Measurements from ENCODE around the gene MTR.

Gene MTR

DNA sequence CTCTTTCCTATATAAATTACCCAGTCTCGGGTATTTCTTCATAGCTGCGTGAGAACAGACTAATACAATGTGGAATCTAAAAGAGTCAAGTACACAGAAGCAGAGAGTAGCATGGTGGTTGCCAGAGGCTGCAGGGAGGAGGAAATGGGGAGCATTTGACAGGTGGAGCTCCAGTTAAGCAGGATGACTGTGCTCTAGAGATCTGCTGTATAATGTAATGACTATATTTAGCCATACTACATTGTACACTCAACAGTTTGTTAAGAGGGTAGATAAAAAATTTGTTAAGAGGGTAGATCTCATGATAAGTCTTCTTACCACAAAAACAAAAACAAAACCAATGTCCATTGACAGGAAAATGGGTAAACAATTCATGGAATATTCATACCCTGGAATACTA, 127.1 kb downstream of the MTR start:
- peaks cover 0 to 3% (median 0%) of the 10 kb centered on the region in 4 donors for H3K4me1 ChIP-seq
- intact Hi-C loops (cut with DNase I; ENCODE audit: low total_unique reads): no loop called here
- TF ChIP-seq, protein P1, sequence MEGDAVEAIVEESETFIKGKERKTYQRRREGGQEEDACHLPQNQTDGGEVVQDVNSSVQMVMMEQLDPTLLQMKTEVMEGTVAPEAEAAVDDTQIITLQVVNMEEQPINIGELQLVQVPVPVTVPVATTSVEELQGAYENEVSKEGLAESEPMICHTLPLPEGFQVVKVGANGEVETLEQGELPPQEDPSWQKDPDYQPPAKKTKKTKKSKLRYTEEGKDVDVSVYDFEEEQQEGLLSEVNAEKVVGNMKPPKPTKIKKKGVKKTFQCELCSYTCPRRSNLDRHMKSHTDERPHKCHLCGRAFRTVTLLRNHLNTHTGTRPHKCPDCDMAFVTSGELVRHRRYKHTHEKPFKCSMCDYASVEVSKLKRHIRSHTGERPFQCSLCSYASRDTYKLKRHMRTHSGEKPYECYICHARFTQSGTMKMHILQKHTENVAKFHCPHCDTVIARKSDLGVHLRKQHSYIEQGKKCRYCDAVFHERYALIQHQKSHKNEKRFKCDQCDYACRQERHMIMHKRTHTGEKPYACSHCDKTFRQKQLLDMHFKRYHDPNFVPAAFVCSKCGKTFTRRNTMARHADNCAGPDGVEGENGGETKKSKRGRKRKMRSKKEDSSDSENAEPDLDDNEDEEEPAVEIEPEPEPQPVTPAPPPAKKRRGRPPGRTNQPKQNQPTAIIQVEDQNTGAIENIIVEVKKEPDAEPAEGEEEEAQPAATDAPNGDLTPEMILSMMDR (IDR thresholded peaks at IDR 0.05): no peak
- H3K9me3 ChIP-seq: peaks cover 0 to 8% (median 0%) of the 10 kb centered on the region in 3 donors
- H3K4me3 ChIP-seq: no peak overlapping the region
- H3K27me3 ChIP-seq: no peaks in the 10 kb centered on the region
- H3K27ac ChIP-seq: no peak overlapping the region
- DNase-seq: no peak
- H3K36me3 ChIP-seq: no peaks in the 10 kb centered on the region

GRCh38 chr1:236925386-236925785, 130.3 kb downstream of the MTR start:
- no peaks in the 10 kb centered on the region for H3K36me3 ChIP-seq
- H3K4me1 ChIP-seq: peaks cover 0 to 3% (median 0%) of the 10 kb centered on the region in 4 donors
- H3K4me3 ChIP-seq: no peak overlapping the region
- DNase-seq: no peak
- TF ChIP-seq, protein P1 (IDR thresholded peaks at IDR 0.05): no peak
- intact Hi-C loops (cut with DNase I; ENCODE audit: low total_unique reads): no loop called here
- no peaks in the 10 kb centered on the region for H3K27me3 ChIP-seq
- no peaks in the 10 kb centered on the region for H3K9me3 ChIP-seq
- no peak overlapping the region for H3K27ac ChIP-seq

DNA sequence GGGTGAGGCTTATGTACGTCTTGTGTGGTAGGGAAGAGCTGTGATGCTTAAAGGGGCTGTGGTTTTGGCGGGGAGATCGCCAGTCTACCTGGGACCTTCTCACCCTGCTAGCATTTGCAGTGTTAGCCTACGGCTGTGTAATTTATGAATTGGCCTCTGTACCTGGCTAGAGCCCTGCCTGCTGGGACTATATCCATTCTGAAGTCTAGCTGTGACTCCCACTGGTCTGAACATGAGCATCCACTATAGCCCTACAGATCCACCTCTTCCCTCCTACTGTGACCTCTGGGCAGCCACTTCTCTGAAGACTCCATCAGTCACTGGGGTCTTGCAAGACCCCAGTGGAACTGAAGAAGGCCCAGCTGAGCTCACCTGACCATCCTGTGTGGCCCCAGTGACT, 135.4 kb downstream of the MTR start:
- no peaks in the 10 kb centered on the region for H3K9me3 ChIP-seq
- no peaks in the 10 kb centered on the region for H3K36me3 ChIP-seq
- H3K4me1 ChIP-seq: no peaks in the 10 kb centered on the region
- intact Hi-C loops (cut with DNase I; ENCODE audit: low total_unique reads): no loop called here
- H3K27me3 ChIP-seq: no peaks in the 10 kb centered on the region
- no peak overlapping the region for H3K4me3 ChIP-seq
- H3K27ac ChIP-seq: no peak overlapping the region
- no peak for DNase-seq
- TF ChIP-seq, protein P1 (IDR thresholded peaks at IDR 0.05): no peak

- H3K9me3 ChIP-seq: no peaks in the 10 kb centered on the region
- TF ChIP-seq, protein P1 (IDR thresholded peaks at IDR 0.05): no peak
- intact Hi-C loops (cut with DNase I; ENCODE audit: low total_unique reads): no loop called here
- DNase-seq: no peak
- H3K4me1 ChIP-seq: no peaks in the 10 kb centered on the region
- no peaks in the 10 kb centered on the region for H3K27me3 ChIP-seq
- no peak overlapping the region for H3K4me3 ChIP-seq
- no peak overlapping the region for H3K27ac ChIP-seq
- no peaks in the 10 kb centered on the region for H3K36me3 ChIP-seq
Measured at GRCh38 chr1:236938760-236939159, 143.7 kb downstream of the MTR start.

GRCh38 chr1:236942431-236942830, 147.3 kb downstream of the MTR start:
- TF ChIP-seq, protein P1 (IDR thresholded peaks at IDR 0.05): no peak
- no peak overlapping the region for H3K27ac ChIP-seq
- intact Hi-C loops (cut with DNase I; ENCODE audit: low total_unique reads): no loop called here
- H3K4me3 ChIP-seq: no peak overlapping the region
- no peaks in the 10 kb centered on the region for H3K9me3 ChIP-seq
- H3K27me3 ChIP-seq: no peaks in the 10 kb centered on the region
- H3K4me1 ChIP-seq: no peaks in the 10 kb centered on the region
- DNase-seq: no peak
- H3K36me3 ChIP-seq: no peaks in the 10 kb centered on the region

- no peak overlapping the region for H3K27ac ChIP-seq
- intact Hi-C loops (cut with DNase I; ENCODE audit: low total_unique reads): no loop called here
Measured at GRCh38 chr1:236944556-236944955, 149.5 kb downstream of the MTR start.

More at GRCh38 chr1:236944556-236944955, 149.5 kb downstream of the MTR start:
- Histone ChIP-seq H3K4me3 (no peak overlapping the region), H3K9me3 (no peaks in the 10 kb centered on the region), H3K27me3 (no peaks in the 10 kb centered on the region), H3K36me3 (no peaks in the 10 kb centered on the region), H3K4me1 (no peaks in the 10 kb centered on the region)
- no peak for DNase-seq
- TF ChIP-seq, protein P1 (IDR thresholded peaks at IDR 0.05): no peak
